T-cell (primary cell): ENCODE measurements around the gene ARHGAP15. TPM values are rescaled to one million over a fixed set of nuclear protein-coding genes. Genes with fewer than 3 reads are reported as not detected.
A peak's percentile ranks its signal among the peaks of the same experiment; 100 is the strongest.

Experiments used
- ATAC-seq, 4 experiments: fragments of 200-7000 bp in 3 of 4; fragments of 150-1000 bp in 1 of 4; cut with Tn5 transposase; replicated peaks in 1 of 4; 1 replicate in 3 of 4; 2 replicates in 1 of 4; pipeline ENCODE4 v1.10.0; 2021; ENCODE audit warnings: moderate library complexity in 3 of 4, mild to moderate bottlenecking in 2 of 4, moderate number of reproducible peaks in 1 of 4
- CTCF ChIA-PET, 2 donors: fragments of 300-600 bp; sonication (Branson Sonifier 250); formaldehyde crosslinking; loops; one replicate each; lab custom pipeline; 2022; ENCODE audit warnings: antibody characterized with exemption in 2 of 2; lab: Charles Lee
- POLR2A ChIA-PET, 2 donors: fragments of 300-600 bp; sonication (Branson Sonifier 250); formaldehyde crosslinking; loops; one replicate each; lab custom pipeline; 2022; ENCODE audit warnings: antibody characterized with exemption in 2 of 2; lab: Charles Lee
- DNase-seq, 35 experiments: peaks; one replicate each; pipeline versions ENCODE4 v3.0.0 to v3.0.0-alpha.2; 2013 to 2023
- H3K27ac ChIP-seq: one replicate; pipeline ENCODE4 v1.5.1; 2013; ENCODE audit warnings: low read length
- H3K27me3 ChIP-seq, 2 experiments: replicated peaks in 1 of 2; 1 replicate in 1 of 2; 2 replicates in 1 of 2; pipeline versions ENCODE4 v1.6.1 to v1.7.0; 2013; ENCODE audit warnings: low read length in 1 of 2, mixed read lengths in 1 of 2; ENCODE audit not compliant: control insufficient read depth in 2 of 2, insufficient read depth in 2 of 2; ENCODE audit errors: extremely low read depth in 1 of 2
- H3K36me3 ChIP-seq, 2 donors: 1 replicate in 1 of 2; 2 replicates in 1 of 2; pipeline versions ENCODE4 v1.6.1 to v1.7.0; 2013; ENCODE audit warnings: low read length in 1 of 2; ENCODE audit not compliant: control insufficient read depth in 2 of 2, insufficient read depth in 1 of 2; ENCODE audit errors: extremely low read depth in 1 of 2
- H3K4me1 ChIP-seq, 2 experiments: 1 replicate in 1 of 2; 2 replicates in 1 of 2; pipeline versions ENCODE4 v1.6.1 to v1.7.0; 2013; ENCODE audit warnings: low read length in 2 of 2, mixed read lengths in 1 of 2; ENCODE audit not compliant: insufficient read depth in 2 of 2, control insufficient read depth in 1 of 2; ENCODE audit errors: extremely low read depth in 1 of 2
- H3K4me3 ChIP-seq, 2 donors: 1 replicate in 1 of 2; 2 replicates in 1 of 2; pipeline versions ENCODE4 v1.5.1 to v1.7.0; 2013; ENCODE audit warnings: mild to moderate bottlenecking in 2 of 2, low read length in 1 of 2, moderate library complexity in 1 of 2; ENCODE audit not compliant: control insufficient read depth in 1 of 2; ENCODE audit errors: extremely low read depth in 1 of 2
- H3K9me3 ChIP-seq: 2 replicates; pipeline ENCODE4 v1.7.0; 2013
- H3K27ac Mint-ChIP-seq, 2 donors: one replicate each; pipeline ENCODE4 v1.8.0; 2020 to 2021; ENCODE audit warnings: mild to moderate bottlenecking in 2 of 2, mixed read lengths in 2 of 2
- H3K27me3 Mint-ChIP-seq, 2 donors: one replicate each; pipeline ENCODE4 v1.8.0; 2021 to 2022; ENCODE audit warnings: mixed read lengths in 2 of 2
- H3K36me3 Mint-ChIP-seq: one replicate; pipeline ENCODE4 v1.8.0; 2021; ENCODE audit warnings: mixed read lengths
- H3K4me1 Mint-ChIP-seq, 3 donors: one replicate each; pipeline ENCODE4 v1.8.0; 2020 to 2022; ENCODE audit warnings: mixed read lengths in 3 of 3, mild to moderate bottlenecking in 1 of 3
- H3K4me3 Mint-ChIP-seq, 3 donors: one replicate each; pipeline ENCODE4 v1.8.0; 2020 to 2022; ENCODE audit warnings: mild to moderate bottlenecking in 3 of 3, mixed read lengths in 3 of 3, moderate library complexity in 3 of 3
- H3K9me3 Mint-ChIP-seq, 3 donors: one replicate each; pipeline ENCODE4 v1.8.0; 2020 to 2022; ENCODE audit warnings: mixed read lengths in 3 of 3
- WGBS: methylation state at CpG from one replicate; pipeline ENCODE4 v1.1.5; 2013; ENCODE audit warnings: missing lambda C conversion rate; ENCODE audit not compliant: insufficient coverage; 5-methylcytosine and 5-hydroxymethylcytosine counted together
- total RNA-seq, 35 experiments: library from RNA in 6 of 35; stranded (reverse) in 6 of 35; fragments of 120-200 nt in 1 of 35; gene quantifications; one replicate each; pipeline versions ENCODE4 v1.2.1 to v1.2.4 and lab custom pipeline; 2013 to 2026

Gene ARHGAP15
- total RNA-seq, 5 donors from 2014 or later (not counting 1 experiment from before 2014, with no cell fraction given), result 154 to 271 (median 188) TPM

DNA sequence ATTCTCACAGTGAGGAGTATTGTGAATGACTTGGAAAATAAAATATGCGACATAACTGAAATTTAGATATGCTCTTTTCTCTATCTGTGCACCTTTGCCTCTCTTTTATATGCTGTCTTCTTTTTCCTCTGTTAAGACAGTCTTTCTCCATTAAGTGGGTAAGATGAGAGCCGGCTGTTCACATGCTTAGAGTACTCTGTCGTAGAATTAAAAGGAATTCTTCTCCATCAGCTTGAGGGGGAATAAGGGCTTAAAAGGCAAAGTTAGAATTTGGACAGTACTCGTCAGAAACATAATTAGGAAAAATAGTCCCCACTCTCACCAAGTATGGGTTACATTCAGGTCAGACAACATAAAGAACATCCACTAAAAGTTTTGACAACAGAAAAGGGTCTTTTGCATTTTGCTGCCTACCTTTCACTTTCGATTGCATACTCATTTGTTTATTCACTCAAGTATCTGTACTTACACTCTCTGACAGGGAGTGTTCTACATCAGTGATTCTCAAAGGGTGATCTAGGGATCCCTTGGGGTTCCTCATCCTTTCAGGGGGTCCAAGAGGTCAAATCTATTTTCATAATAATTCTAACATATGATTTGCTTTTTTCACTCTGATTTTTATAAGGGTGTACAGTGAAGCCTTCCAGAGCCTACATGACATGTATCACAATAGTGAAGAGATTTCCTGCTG is 48.0 kb downstream of the ARHGAP15 start:
- ChIA-PET CTCF (interaction anchor here in 1 of 2 donors (0.5 to 1.1 kb wide), 2 partner anchors 74 to 156 kb away, joined by 3 read pairs; no protein-coding TSS in a partner anchor), POLR2A (interaction anchor here in 1 of 2 donors (0.8 kb wide), 1 partner anchor 9 kb away, joined by 3 read pairs; no protein-coding TSS in a partner anchor)
- peaks cover 37% of the 10 kb centered on the region for H3K36me3 Mint-ChIP-seq
- Histone ChIP-seq H3K36me3 (peaks cover 0 to 8% of the 10 kb centered on the region in 2 donors), H3K4me3 (peak overlapping the region in 1 of 2 donors; percentile 27), H3K9me3 (peaks cover 4% of the 10 kb centered on the region), H3K27ac (peak overlapping the region; percentile 88), H3K4me1 (peaks cover 15 to 23% of the 10 kb centered on the region in 2 experiments), H3K27me3 (no peaks in the 10 kb centered on the region)
- peak overlapping the region; percentile 95 to 99 for H3K27ac Mint-ChIP-seq
- peaks cover 53 to 71% (median 66%) of the 10 kb centered on the region in 3 donors for H3K4me1 Mint-ChIP-seq
- peaks cover 2 to 10% (median 3%) of the 10 kb centered on the region in 3 donors for H3K9me3 Mint-ChIP-seq
- DNase-seq (peak in 1 of 35 experiments; percentile 47), ATAC-seq (peak; percentile 57 to 70 (median 64))
- peak overlapping the region; percentile 72 to 82 (median 76) for H3K4me3 Mint-ChIP-seq
- WGBS, result 67% methylated on average over 1 of the region's 5 CpGs
- no peaks in the 10 kb centered on the region for H3K27me3 Mint-ChIP-seq

DNA sequence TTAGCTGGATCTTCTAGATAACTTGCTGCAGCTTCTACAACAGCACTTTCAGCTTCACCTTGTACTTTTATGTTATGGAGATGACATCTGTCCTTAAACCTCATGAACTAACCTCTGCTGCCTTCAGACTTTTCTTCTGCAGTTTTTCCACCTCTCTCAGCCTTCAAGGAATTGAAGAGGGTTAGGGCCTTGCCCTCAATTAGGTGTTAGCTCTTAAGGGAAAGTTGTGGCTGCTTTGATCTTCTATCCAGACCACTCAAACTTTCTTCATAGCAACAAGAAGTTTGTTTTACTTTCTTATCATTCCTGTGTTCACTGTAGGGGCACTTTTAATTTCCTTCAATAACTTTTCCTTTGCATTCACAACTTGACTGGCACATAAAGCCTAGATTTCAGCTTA is 52.3 kb downstream of the ARHGAP15 start:
- H3K9me3 Mint-ChIP-seq, result peaks cover 2 to 10% (median 3%) of the 10 kb centered on the region in 3 donors
- H3K27me3 Mint-ChIP-seq, result no peaks in the 10 kb centered on the region
- peaks cover 4% of the 10 kb centered on the region for H3K9me3 ChIP-seq
- ChIA-PET POLR2A (interaction anchor here (0.6 to 1.4 kb wide), 5 partner anchors 17 to 1031 kb away, joined by 3 to 4 read pairs (median 4); no protein-coding TSS in a partner anchor), CTCF (interaction anchor here (0.6 to 1.6 kb wide), 6 partner anchors 20 to 1736 kb away, joined by 3 to 5 read pairs (median 3); no protein-coding TSS in a partner anchor)
- no peaks in the 10 kb centered on the region for H3K27me3 ChIP-seq
- DNase-seq (peak in 1 of 35 experiments; percentile 21), ATAC-seq (no peak)
- H3K4me1 Mint-ChIP-seq, result peaks cover 57 to 74% (median 73%) of the 10 kb centered on the region in 3 donors
- H3K27ac Mint-ChIP-seq, result peak overlapping the region in 1 of 2 donors; percentile 32
- H3K4me3 Mint-ChIP-seq, result no peak overlapping the region
- no peak overlapping the region for H3K4me3 ChIP-seq
- peaks cover 50% of the 10 kb centered on the region for H3K36me3 Mint-ChIP-seq
- no peak overlapping the region for H3K27ac ChIP-seq
- H3K4me1 ChIP-seq, result peaks cover 14 to 18% of the 10 kb centered on the region in 2 experiments
- peaks cover 0 to 3% of the 10 kb centered on the region in 2 donors for H3K36me3 ChIP-seq

DNA sequence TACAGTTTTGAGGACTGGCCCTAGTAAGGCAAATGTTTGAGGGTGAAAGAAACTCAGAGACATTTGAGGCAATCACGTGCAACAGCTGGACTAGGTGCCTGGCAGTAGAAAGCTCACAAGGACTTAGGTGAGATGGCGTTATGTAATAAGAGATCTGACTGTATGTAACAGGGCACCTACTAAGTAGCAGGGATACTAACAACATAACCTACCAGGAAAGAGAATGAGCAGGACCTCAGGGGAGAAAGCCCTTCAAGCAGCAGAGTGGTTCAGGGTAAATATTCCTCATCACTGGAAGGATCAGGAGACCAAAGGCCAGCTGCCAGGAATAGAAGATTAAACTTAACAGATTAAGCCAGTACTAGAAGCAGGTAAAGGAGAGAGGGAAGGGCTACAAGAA is 53.4 kb downstream of the ARHGAP15 start:
- POLR2A ChIA-PET, result interaction anchor here (0.5 kb wide), 3 partner anchors 71 to 220 kb away, joined by 3 read pairs; no protein-coding TSS in a partner anchor
- H3K27ac ChIP-seq, result no peak overlapping the region
- peaks cover 4% of the 10 kb centered on the region for H3K9me3 ChIP-seq
- Mint-ChIP-seq H3K9me3 (peaks cover 2 to 10% (median 3%) of the 10 kb centered on the region in 3 donors), H3K27ac (peak overlapping the region; percentile 61 to 72), H3K4me3 (peak overlapping the region in 1 of 3 donors; percentile 20), H3K27me3 (no peaks in the 10 kb centered on the region), H3K36me3 (peaks cover 60% of the 10 kb centered on the region), H3K4me1 (peaks cover 59 to 72% (median 72%) of the 10 kb centered on the region in 3 donors)
- no CpG with 5 or more reads among the region's 2 CpGs for WGBS
- no peak for ATAC-seq
- CTCF ChIA-PET, result interaction anchor here in 1 of 2 donors (0.8 to 1.3 kb wide), 4 partner anchors 25 to 70 kb away, joined by 3 read pairs; no protein-coding TSS in a partner anchor
- no peak overlapping the region for H3K4me3 ChIP-seq
- no peaks in the 10 kb centered on the region for H3K27me3 ChIP-seq
- DNase-seq, result no peak
- H3K36me3 ChIP-seq, result peaks cover 0 to 4% of the 10 kb centered on the region in 2 donors
- H3K4me1 ChIP-seq, result peaks cover 9 to 10% of the 10 kb centered on the region in 2 experiments

DNA sequence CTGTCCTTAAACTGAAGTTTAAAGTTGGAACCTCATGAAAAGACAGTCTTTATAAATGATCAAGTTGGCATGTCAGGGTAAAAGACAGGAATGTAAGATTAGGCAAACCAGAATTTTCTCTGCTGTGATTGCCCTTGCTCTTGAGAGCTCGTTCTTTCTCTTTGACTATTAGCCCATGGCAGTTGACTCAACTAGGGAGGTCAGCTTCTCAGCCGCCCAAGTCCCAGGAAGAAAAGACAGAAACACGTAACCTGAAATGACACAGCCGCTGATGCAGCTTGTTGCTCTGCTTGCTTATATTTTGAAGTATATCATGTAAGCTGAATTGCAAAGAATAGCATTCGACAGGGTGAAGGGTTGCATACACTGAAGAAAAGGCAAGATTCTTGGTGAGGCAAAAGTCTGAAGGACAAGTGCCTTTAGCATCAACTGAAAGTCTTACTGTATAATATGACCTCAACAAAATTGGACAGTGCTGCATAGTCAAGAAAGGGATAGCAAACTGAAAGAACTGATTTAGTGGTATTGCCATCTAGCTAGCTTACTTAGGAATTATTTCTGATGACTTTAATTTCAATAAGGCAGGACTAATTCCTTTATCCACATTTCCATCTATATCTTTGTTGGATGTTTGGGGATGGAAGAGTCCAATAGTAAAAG is 54.7 kb downstream of the ARHGAP15 start:
- ATAC-seq (no peak), DNase-seq (no peak)
- peaks cover 5 to 10% of the 10 kb centered on the region in 2 experiments for H3K4me1 ChIP-seq
- Mint-ChIP-seq H3K36me3 (peaks cover 59% of the 10 kb centered on the region), H3K4me3 (no peak overlapping the region), H3K27me3 (no peaks in the 10 kb centered on the region), H3K4me1 (peaks cover 64 to 73% (median 70%) of the 10 kb centered on the region in 3 donors), H3K9me3 (peaks cover 2 to 10% (median 3%) of the 10 kb centered on the region in 3 donors), H3K27ac (peak overlapping the region in 1 of 2 donors; percentile 68)
- ChIA-PET CTCF (interaction anchor here (0.6 to 1.3 kb wide), 10 partner anchors 19 to 212 kb away, joined by 3 read pairs; partner anchors contain the start of gene ARHGAP15 (in 1 of the 2)), POLR2A (interaction anchor here (0.6 to 0.8 kb wide), 7 partner anchors 18 to 168 kb away, joined by 3 to 5 read pairs (median 4); no protein-coding TSS in a partner anchor)
- H3K4me3 ChIP-seq, result no peak overlapping the region
- H3K27ac ChIP-seq, result no peak overlapping the region
- H3K36me3 ChIP-seq, result peaks cover 0 to 5% of the 10 kb centered on the region in 2 donors
- no peaks in the 10 kb centered on the region for H3K27me3 ChIP-seq
- peaks cover 4% of the 10 kb centered on the region for H3K9me3 ChIP-seq
- WGBS, result 65% methylated on average over 2 of the region's 5 CpGs

DNA sequence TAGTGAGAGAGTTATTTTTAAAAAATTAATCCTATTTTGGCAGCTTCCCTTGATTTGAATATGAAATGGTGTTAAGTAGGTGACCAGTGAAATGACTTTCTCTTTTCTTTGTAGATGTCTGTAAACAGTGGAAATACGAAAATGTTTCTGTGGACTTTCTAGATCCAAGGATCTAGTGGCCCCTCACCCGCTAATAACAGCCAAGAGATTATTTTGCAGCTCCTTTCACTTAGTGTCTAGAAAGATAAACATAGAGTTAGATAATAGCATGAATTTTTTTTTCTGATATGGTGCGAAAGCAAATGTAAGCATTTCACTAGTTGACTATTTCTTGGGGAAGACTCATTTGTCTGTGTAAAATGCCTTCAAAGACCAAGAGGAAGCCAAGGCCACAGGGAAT is 57.7 kb downstream of the ARHGAP15 start:
- Histone ChIP-seq H3K27me3 (no peaks in the 10 kb centered on the region), H3K4me1 (peaks cover 4 to 6% of the 10 kb centered on the region in 2 experiments), H3K27ac (no peak overlapping the region), H3K9me3 (no peaks in the 10 kb centered on the region), H3K4me3 (no peak overlapping the region), H3K36me3 (peaks cover 0 to 16% of the 10 kb centered on the region in 2 donors)
- ChIA-PET CTCF (interaction anchor here in 1 of 2 donors (0.5 to 1.3 kb wide), 3 partner anchors 36 to 72 kb away, joined by 3 to 5 read pairs (median 4); no protein-coding TSS in a partner anchor), POLR2A (interaction anchor here in 1 of 2 donors (0.9 kb wide), 1 partner anchor 10 kb away, joined by 3 read pairs; no protein-coding TSS in a partner anchor)
- ATAC-seq (no peak), DNase-seq (no peak)
- Mint-ChIP-seq H3K27me3 (no peaks in the 10 kb centered on the region), H3K27ac (no peak overlapping the region), H3K36me3 (peaks cover 63% of the 10 kb centered on the region), H3K9me3 (no peaks in the 10 kb centered on the region), H3K4me1 (peaks cover 65 to 68% (median 67%) of the 10 kb centered on the region in 3 donors), H3K4me3 (no peak overlapping the region)
- WGBS, result no CpG with 5 or more reads among the region's 3 CpGs
